ENCODE results near the gene SMDT1. TPM values are rescaled to one million over a fixed set of nuclear protein-coding genes. Genes with fewer than 3 reads are reported as not detected.

The SMDT1 gene
- 18.6 TPM for total RNA-seq

GRCh38 chr22:42079319-42080251, at the start of gene SMDT1:
TSS of gene SMDT1 (plus strand) at chr22:42079700. CDS start at chr22:42079769, 69 bp downstream.
- peak; percentile 97 to 99 (median 99) for DNase-seq (ENCODE audit: low read depth in 2 of 3, low spot score in 2 of 3)

GRCh38 chr22:42033263-42034181, 46.0 kb upstream of the SMDT1 start:
- no peak for DNase-seq (ENCODE audit: low read depth in 2 of 3, low spot score in 2 of 3)

- no peak for DNase-seq (ENCODE audit: low read depth in 2 of 3, low spot score in 2 of 3)
Observed at GRCh38 chr22:42035256-42035655, 44.2 kb upstream of the SMDT1 start.

- no peak for DNase-seq (ENCODE audit: low read depth in 2 of 3, low spot score in 2 of 3)
Observed at GRCh38 chr22:42039271-42039670, 40.2 kb upstream of the SMDT1 start.

GRCh38 chr22:42041784-42042183, 37.7 kb upstream of the SMDT1 start:
- no peak for DNase-seq (ENCODE audit: low read depth in 2 of 3, low spot score in 2 of 3)

GRCh38 chr22:42050641-42051180, 28.8 kb upstream of the SMDT1 start:
- DNase-seq (ENCODE audit: low read depth in 2 of 3, low spot score in 2 of 3): no peak

GRCh38 chr22:42052765-42053164, 26.7 kb upstream of the SMDT1 start:
- DNase-seq (ENCODE audit: low read depth in 2 of 3, low spot score in 2 of 3): no peak

- peak in 1 of 3 donors; percentile 9 for DNase-seq (ENCODE audit: low read depth in 2 of 3, low spot score in 2 of 3)
Observed at GRCh38 chr22:42056757-42057511, 22.6 kb upstream of the SMDT1 start.

- no peak for DNase-seq (ENCODE audit: low read depth in 2 of 3, low spot score in 2 of 3)
Observed at GRCh38 chr22:42060489-42060888, 19.0 kb upstream of the SMDT1 start.

GRCh38 chr22:42061041-42061440, 18.5 kb upstream of the SMDT1 start:
- DNase-seq (ENCODE audit: low read depth in 2 of 3, low spot score in 2 of 3): no peak

GRCh38 chr22:42062506-42063170, 16.9 kb upstream of the SMDT1 start:
- DNase-seq (ENCODE audit: low read depth in 2 of 3, low spot score in 2 of 3): no peak

GRCh38 chr22:42064629-42065028, 14.9 kb upstream of the SMDT1 start:
- no peak for DNase-seq (ENCODE audit: low read depth in 2 of 3, low spot score in 2 of 3)

- no peak for DNase-seq (ENCODE audit: low read depth in 2 of 3, low spot score in 2 of 3)
Observed at GRCh38 chr22:42065438-42066125, 13.9 kb upstream of the SMDT1 start.

- no peak for DNase-seq (ENCODE audit: low read depth in 2 of 3, low spot score in 2 of 3)
Observed at GRCh38 chr22:42066126-42066761, 13.3 kb upstream of the SMDT1 start.

- DNase-seq (ENCODE audit: low read depth in 2 of 3, low spot score in 2 of 3): no peak
Observed at GRCh38 chr22:42066937-42067336, 12.6 kb upstream of the SMDT1 start.

GRCh38 chr22:42067671-42068251, 11.7 kb upstream of the SMDT1 start:
- no peak for DNase-seq (ENCODE audit: low read depth in 2 of 3, low spot score in 2 of 3)

- DNase-seq (ENCODE audit: low read depth in 2 of 3, low spot score in 2 of 3): no peak
Observed at GRCh38 chr22:42068291-42068690, 11.2 kb upstream of the SMDT1 start.

GRCh38 chr22:42069801-42070516, 9.5 kb upstream of the SMDT1 start:
- DNase-seq (ENCODE audit: low read depth in 2 of 3, low spot score in 2 of 3): no peak
